GM18517 (cell line): ENCODE measurements around the gene ADGRV1.
"Not testable (repeated sequence)": the region's sequence is repeated elsewhere in the genome, so short reads cannot be mapped to it uniquely, and the experiment has no call there.

Source experiments
- ATAC-seq: cut with Tn5 transposase; IDR thresholded peaks from one replicate; pipeline ENCODE4 v1.9.1; 2021; ENCODE audit warnings: mild to moderate bottlenecking, moderate library complexity; ENCODE audit not compliant: unreplicated experiment

The ADGRV1 gene

DNA sequence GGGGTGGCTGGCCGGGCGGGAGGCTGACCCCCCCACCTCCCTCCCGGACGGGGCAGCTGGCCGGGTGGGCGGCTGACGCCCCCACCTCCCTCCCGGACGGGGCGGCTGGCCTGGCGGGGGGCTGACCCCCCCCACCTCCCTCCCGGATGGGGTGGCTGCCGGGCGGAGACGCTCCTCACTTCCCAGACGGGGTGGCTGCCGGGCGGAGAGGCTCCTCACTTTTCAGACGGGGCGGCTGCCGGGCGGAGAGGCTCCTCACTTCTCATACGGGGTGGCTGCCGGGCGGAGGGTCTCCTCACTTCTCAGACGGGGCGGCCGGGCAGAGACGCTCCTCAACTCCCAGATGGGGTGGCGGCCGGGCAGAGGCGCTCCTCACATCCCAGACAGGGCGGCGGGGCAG lies 37.2 kb downstream of the ADGRV1 start:
- not testable (repeated sequence) for ATAC-seq

DNA sequence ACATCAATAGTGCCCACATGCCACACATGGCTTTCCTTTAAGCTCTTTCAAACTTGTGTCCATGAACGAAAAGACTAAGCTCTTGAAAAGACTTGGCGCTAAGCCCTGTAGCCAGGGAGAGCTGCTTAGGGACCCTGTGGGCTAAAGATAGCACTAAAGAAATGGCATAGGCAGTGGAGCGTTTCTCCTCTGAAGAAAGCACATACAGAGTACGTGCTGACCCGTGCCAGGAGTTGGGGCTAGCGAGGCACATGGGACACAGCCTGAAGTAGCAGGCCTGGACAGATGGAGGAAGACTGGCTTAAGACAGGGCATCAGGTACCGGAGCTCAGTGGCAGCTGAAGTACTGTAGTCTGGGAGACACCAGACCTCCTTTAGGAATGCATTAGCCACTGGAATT lies 39.7 kb downstream of the ADGRV1 start:
- no peak for ATAC-seq

DNA sequence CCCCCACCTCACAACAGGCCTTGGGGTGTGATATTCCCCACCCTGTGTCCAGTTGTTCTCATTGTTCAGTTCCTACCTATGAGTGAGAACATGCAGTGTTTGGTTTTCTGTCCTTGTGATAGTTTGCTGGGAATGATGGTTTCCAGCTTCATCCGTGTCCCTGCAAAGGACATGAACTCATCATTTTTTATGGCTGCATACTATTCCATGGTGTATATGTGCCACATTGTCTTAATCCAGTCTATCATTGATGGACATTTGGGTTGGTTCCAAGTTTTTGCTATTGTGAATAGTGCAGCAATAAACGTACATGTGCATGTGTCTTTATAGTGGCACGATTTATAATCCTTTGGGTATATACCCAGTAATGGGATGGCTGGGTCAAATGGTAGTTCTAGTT lies 41.7 kb downstream of the ADGRV1 start:
- not testable (repeated sequence) for ATAC-seq

DNA sequence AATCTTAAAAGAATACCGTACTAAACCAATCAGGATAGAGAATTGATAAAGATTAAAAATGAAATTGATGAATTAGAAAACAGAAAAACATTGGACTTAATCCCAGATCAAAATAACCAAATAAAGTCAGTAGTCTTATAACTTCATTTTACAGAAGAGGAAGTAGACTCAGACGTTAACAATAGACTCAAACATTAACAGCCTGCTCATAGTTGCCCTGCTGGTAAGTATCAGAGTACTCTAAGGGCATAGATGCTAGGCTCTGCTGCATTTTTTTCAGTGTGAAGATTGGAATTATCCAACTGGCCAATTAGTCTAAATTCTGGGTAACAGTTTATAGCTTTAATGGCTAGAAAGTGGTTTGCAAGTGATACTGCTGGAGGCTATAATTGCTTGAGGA lies 42.9 kb downstream of the ADGRV1 start:
- ATAC-seq: no peak

DNA sequence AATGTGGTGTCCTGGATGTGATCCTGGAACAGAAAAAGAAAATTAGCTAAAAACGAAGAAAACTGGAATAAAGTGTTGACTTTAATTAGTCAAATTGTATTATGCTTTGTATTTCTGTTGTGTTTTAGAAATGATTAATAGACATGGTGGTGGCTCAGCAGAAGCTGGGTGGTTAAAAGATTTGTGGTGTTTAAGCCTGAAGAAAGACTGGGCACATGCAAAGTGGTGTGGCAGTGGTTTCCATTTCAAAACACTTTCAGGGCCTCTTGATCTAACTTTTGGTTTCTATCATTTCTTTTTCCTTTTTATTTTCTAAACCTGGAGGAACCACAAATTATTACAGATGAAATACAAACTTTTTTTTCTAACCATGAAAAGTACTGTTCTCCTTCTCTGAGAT lies 44.1 kb downstream of the ADGRV1 start:
- no peak for ATAC-seq

DNA sequence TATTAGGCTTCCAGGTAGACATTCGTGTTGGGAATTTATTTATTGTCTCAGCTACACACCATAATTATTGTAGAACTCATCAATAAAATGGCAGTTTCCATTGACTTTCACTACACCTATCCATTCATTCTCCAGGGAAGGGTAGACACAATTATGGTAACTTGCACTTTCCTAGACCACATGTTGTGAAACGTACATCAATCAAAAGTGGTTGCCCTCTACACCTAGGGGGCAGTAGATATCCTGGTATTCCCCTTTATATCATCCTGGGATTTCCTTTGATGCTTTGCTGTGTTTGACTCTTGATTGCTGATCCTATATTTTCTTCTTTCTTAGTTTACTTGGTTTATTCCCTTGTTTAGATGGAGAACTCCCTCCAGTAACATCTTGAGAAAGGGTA lies 47.9 kb downstream of the ADGRV1 start:
- no peak for ATAC-seq

DNA sequence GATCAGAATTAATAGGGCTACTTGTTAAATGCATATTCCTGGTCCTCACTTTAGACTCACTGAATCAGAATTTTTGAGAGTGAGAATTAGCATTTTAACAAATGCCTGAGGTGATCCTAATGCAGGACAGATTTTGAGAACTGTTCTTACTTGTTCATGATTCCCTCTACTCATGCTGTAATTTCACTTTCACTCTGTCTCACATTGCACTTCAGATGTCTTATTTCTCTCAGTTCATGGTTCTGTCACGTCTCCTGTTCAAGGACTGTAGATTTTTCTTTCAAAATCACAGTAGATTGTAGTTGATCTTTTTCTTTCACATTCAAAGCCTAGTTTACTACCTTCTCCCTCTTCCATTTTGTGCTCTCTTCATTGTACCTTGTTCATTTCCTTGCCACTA lies 54.3 kb downstream of the ADGRV1 start:
- peak; percentile 98 for ATAC-seq

DNA sequence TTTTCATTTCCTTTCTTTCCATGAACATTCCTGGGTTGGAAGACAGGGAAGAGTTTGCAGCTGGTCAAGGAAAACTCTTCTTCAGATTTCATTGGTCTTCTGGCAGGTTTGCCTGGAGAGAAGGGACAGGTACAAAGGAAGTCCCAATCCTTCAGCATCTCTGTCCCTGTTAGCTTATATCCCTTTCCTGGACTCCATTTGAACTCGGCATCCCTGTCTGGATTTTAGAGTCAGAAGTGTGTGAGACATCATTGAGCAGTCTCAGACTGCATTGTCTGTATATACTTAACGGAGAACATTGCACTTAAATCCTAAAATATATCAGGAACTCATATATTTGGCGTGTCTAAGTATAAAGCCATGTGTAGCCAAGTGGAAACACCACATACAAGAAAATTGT lies 54.9 kb downstream of the ADGRV1 start:
- ATAC-seq: no peak

DNA sequence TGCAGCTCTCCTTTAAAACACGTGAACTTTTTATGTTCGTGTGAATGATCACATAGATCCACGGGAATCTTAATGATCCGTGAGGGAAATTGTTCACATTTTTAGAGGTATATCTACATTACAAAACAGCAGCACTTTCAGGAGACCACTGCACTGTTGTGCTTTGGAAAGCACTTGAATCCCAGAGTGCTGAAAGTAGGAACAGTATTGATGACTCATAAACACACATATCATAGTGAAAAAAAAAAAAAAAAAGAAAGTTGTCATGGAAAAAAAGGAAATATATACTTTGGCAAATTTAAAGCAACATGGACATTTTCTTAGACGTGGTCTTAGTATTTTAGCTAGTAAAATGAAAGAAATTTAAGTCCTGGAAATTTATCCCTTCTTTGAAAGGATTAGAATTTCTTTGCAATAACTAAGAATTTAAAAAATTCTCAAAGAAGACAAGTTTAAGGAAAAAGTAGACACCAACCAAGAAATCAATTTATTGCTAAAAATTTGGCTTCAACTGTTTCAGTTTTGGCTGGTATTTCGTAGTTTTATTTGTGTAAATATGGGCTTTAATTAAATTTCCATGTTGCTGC lies 55.4 kb downstream of the ADGRV1 start:
- ATAC-seq: no peak

DNA sequence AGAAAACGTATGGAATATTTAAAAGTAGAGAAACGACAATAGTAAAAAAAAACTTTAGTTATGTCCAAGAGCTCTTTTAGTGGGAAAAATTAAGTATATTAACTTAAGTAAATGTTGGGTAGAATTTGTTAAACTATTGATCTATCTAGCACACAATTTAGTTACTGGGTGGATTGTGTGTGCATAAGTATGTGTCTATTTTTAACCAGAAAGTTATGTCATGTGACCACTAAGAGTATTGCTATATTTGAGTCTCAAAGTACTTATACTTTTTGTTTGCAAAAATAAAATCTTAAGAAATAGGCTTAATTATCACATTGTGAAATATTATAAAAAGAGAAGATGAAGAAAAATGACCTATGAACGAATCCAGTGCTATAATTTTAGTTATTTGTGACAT lies 56.8 kb downstream of the ADGRV1 start:
- ATAC-seq: no peak

DNA sequence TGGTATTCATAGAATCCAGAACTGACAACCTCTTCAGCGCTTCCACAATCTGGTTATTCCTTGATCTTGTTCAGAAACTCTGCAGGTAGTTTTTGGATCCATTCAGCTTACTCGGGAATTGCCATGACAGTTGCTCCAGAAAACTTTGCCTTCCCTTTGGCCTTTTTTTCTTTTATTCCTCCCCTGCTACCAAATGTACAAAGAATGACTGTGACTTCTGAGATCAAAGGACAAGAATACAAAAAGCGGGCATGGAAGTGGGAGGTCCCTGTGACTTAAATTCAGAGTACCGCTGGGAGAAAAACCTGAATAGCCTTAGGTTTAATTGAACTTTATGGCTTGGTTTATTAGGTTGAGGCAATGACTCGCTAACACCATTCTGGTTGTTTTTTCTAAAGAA lies 59.5 kb downstream of the ADGRV1 start:
- ATAC-seq: no peak

DNA sequence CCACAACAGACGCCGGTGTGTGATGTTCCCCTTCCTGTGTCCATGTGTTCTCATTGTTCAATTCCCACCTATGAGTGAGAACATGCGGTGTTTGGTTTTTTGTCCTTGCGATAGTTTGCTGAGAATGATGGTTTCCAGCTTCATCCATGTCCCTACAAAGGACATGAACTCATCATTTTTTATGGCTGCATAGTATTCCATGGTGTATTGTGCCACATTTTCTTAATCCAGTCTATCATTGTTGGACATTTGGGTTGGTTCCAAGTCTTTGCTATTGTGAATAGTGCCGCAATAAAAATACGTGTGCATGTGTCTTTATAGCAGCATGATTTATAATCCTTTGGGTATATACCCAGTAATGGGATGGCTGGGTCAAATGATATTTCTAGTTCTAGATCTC lies 61.2 kb downstream of the ADGRV1 start:
- ATAC-seq: not testable (repeated sequence)

DNA sequence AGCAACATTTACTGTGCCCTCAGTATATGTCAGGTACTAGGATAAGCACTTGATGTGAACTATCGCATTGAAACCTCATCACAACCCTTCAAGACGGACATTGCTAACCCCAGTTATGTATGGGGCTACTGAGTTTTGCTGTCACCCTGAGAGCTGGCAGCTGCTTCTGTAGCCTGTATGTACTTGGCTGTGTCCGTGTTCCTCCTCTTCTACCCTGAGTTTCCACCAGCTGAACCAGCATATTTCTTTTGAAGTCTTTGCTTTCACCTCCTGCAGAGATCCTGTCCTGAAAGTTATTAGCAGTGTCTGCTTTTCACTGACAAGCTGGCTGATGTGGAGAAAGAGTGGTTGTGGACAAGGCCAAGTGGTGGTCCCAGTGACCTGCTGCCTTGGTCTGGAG lies 63.3 kb downstream of the ADGRV1 start:
- no peak for ATAC-seq

DNA sequence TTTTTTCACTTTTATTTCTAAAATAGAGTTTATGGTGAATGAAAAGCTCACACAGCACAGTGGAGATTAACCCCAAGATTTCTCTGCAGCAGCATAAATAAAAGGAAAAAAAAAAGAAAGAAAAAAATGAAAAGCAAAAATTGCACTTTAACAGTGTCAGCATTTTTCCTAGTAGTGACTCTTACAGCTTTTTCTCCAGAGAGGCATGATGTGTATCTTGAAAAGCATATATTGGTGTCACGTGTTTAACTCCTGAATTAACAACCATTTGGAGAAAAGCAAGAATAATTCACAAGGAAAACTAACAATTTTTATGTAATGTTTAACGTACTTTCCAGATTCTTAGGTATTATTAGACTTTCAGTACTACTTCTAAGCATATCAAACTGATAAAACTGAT lies 67.9 kb downstream of the ADGRV1 start:
- ATAC-seq: no peak

DNA sequence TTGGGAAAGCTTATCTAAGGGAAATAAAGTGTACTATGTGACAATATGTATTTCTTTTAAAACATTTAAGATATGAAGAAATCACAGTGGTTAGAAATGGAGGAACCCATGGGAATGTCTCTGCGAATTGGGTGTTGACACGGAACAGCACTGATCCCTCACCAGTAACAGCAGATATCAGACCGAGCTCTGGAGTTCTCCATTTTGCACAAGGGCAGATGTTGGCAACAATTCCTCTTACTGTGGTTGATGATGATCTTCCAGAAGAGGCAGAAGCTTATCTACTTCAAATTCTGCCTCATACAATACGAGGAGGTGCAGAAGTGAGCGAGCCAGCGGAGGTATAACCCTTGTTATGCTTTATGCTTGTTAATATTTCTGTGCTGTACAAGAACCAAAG lies 69.9 kb downstream of the ADGRV1 start:
- no peak for ATAC-seq

DNA sequence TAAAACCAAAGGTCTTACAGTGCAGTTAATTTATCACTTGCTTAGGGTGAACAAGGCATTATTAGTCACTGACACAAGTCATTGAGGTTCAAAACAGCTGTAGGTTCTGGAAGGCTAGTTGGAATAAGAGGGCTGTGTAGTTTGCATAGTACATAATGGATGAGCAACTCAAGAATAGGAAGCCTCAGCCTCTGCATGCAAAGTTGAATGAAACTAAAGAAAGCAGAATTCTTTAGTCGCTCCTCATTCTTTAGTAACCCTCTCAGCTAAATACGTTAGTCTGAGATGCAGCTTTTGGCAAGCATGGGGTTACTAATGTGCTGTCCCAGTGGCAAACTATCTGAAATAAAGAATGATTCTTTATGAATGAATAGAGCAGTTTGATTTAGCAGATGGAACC lies 74.2 kb downstream of the ADGRV1 start:
- no peak for ATAC-seq

DNA sequence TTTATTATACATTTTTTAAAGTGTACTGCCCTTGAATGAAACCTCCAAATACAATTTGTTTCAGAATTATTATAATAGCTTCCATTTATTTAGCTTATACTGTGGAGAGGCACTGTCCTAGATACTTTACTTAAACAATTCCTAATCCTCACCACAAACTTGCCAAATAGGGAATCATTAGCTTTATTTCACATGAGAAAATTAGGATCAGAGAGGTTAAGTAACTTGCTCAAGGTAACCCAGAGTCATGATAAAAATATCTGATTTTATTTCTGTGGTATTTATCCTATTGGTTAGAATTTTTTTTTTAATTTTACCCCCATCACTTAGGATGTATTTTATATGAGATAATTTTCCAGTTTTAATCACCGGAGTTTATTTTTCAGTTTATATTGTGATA lies 78.4 kb downstream of the ADGRV1 start:
- no peak for ATAC-seq

DNA sequence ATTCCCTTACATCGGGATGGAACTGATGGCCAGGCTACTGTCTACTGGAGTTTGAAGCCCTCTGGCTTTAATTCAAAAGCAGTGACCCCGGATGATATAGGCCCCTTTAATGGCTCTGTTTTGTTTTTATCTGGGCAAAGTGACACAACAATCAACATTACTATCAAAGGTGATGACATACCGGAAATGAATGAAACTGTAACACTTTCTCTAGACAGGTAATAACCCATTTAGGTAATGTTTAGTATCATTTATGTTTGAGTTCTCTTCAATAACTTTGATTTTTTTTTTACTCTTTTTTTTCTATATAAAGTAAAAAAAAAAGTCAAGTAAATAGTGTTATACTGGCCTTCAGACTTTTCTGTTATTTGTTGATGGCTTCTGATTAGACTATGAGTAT lies 79.1 kb downstream of the ADGRV1 start:
- ATAC-seq: no peak

DNA sequence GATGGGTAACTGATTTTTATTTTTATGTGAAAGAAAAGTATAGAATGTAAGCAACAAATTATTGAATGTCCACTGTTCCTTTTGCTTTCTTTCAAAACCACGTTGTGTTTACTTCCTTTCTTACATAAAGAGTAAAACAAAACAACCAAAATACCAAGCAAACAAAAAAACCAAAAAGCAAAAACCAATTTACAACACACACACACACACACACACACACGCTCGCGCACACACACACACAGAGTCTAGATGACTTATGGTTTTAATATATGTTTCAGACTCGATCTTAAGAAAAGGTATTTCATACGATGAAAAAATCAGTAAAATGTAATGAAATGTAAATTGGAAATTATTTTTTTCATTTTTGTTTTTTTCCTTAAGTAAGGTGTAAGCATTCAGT lies 80.3 kb downstream of the ADGRV1 start:
- ATAC-seq: no peak

DNA sequence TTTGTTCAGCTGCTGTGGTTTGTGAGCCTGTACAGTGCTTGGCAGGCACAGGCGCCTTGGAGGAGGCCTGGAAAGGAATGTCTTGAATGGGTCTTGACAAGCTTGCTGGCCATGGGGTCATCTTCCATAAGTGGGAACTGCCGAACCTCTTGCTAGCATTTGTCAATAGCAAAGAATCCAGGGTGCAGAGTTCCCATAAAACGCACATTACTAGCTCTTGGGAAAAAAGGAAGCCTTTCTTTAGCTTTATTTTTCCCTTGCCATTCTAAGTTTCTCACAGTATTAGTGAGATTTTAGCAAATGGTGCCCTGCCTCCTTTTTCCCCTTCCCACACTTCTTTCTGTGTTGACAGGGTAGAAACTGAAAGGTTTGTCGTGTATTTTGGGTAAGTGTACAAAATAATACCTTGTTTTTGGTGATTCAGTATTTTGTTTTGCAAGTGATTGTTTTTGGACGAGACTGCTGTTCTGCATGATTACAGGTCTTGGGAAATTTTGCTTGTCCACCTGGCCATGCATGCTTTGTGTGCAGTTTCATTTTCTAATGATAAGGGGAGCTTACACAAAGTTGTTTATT lies 82.0 kb downstream of the ADGRV1 start:
- peak; percentile 54 for ATAC-seq

DNA sequence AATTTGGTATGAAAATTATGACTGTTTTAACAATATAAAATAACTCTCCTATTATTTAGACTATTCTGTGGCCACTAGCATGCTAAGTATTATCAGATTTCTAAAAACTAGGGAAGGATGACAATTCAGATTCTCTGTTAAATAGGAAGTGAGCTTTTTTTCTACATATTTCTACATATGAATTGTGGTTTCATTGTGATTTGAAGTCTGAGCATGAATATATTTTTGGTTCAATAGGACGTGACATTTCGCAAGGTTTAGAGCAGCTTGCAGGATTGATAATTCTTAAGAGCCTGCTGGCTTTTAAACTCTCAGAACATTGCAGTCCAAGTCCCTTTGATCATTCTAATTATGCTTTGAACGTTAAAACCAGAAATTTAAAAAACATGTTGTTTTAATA lies 82.9 kb downstream of the ADGRV1 start:
- ATAC-seq: no peak

DNA sequence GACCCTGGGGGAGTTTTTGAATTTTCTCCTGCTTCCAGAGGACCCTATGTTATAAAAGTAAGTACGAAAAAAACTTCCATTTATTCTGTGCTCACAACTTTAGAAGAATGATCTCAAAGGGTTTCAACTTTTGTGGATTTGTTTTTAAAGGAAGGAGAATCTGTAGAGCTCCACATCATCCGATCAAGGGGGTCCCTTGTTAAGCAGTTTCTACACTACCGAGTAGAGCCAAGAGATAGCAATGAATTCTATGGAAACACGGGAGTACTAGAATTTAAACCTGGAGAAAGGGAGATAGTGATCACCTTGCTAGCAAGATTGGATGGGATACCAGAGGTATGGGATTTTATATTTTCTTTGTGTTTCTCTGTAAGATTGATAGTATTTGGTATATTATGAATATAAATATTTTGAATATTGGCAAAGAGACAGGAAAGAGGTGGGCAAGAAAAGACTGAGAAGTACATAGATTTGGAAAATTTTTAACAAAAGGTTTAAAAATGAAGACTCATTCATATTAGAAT lies 84.2 kb downstream of the ADGRV1 start:
- no peak for ATAC-seq

DNA sequence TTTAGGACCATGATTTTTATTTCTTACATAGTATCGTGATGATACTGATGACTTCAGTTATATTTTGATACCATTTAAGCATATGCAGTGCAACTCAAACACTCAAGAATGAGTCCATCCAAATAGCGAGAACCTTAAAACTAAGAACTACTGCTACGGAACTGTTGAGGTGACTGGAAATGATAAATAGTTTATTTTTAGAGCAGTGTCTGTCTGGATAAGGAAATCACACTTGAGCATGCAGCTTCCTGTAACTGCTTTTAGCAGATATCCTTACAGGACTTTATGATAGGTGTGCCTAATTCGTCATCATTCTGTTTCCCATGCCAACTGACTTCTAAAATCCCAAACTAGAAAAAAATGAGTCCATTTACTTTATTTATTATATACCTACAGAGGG lies 85.5 kb downstream of the ADGRV1 start:
- ATAC-seq: no peak
